Activated T-cell treated with anti-CD3 and anti-CD28 coated beads, Interleukin-2, amount 50 U/mL, for 48 hours (primary cell): ENCODE measurements around the gene CAMKMT.

Experiments used
- DNase-seq, 2 experiments: peaks; one replicate each; pipeline ENCODE4 v3.0.0-alpha.2; 2020

Gene CAMKMT

DNA sequence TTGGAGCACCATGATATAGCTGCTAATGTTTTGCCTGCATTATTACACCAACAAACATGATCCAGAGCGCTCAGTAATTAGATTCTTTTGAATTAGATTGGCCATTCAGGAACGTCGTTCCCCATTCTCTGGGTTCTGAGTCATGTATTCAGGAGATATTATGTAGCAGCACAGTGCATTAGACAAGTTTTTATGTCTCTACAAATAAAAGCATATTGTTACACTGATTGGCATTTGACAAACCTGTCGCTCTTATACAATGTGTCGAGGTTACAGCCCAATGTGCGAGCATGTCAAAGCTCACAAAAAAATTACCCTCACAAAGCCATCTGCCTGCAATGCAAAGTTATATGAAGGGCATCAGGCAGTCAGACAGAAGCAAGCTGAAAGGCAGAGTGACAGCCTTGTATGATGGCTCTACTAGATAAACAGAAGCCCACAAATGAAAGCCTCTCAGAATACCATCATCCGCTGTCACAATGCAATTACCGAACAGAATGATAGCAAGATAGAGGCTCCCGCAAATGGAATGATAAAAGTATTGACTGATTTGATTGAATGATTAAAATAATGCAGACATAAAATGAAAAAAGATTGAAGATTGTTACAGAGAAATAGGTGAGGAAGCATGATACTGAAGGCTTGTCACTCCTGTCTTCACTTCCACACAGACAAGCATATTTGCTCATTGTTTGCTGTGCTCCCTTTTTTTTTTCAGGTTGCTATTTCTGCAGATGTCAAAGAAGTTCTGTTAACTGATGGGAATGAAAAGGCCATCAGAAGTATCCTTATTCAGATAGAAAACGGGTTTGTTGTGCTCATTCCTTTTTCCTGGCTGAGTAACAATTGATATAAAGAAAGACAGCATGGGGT lies 345.2 kb downstream of the CAMKMT start:
- DNase-seq = no peak

- DNase-seq = no peak
Measured at GRCh38 chr2:44707945-44708660, 346.4 kb downstream of the CAMKMT start.

GRCh38 chr2:44708661-44709000 lies 346.9 kb downstream of the CAMKMT start:
- no peak for DNase-seq

- no peak for DNase-seq
Measured at GRCh38 chr2:44713170-44713569, 351.4 kb downstream of the CAMKMT start.

DNA sequence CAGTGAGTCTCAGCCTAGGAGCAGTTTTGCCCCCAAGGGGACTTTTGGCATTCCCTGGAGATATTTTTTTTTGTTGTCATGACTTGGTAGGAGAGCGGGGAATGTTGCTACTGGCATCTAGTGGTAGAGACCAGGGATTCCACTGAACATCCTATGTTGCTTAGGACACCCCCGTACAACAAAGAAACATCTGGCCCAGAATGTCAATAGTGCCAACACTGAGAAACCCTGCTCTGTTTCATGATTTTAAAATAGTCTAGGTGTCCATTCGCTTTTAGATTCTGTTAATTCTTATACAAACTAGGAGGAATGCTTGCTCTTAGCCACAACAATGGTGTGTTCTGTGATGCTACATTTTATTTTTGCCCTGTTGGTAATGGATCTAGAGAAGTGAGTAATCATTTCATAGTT lies 353.9 kb downstream of the CAMKMT start:
- DNase-seq = no peak

DNA sequence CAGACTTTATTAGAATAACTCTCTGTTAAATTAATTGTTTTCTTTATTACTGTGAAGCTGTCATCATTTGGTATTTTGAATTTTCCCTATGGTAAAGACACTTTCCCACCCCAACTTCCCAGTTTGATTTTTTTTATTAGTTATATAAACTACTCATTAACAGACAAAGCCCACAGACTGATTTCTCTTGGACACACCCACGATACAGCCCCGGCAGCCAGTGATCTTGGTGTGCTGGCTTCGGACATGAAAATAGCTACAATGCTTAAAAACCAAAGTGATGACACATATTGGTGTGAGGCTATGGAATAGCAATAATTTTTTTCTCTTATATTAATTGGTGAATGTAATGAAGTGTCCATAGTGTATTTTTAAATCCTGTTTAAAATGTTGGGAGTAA lies 354.4 kb downstream of the CAMKMT start:
- no peak for DNase-seq

DNA sequence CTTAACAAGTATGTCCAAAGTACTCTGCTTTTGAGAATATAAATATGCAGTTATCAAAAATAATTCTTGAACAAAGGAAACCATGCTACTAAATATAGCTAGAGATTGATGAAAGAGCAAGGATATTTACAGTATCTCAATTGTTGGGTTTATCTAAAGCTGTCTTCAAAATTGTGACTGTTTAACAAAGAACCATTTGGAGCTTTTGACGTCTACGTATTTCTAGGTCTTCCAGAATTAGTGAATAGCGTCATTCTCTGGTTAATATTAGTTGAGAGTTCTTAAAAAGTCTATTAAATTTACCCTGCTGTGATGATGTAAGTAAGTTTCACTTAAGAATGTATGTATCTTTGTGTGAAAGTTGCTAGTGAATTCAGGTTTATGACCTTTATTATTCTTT lies 356.7 kb downstream of the CAMKMT start:
- DNase-seq = no peak

DNA sequence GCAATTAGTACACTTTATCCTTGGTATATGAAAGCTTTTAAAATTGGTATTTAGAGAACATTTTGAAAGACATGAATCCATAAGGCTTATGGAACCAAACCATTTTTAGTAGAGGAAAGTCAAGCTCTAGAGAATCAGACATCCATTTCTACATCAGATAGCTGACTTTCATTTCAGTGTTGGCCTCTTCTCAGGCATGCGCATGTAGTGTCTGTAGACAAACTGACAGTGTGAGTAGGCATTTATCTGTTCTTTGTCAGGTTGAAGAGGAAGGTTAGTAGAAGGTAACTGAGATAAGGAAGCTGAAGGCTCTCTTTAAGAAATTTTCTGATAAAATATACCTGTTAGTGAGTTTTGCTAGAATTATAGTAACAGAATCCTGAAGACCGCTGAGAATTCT lies 357.8 kb downstream of the CAMKMT start:
- DNase-seq = no peak

DNA sequence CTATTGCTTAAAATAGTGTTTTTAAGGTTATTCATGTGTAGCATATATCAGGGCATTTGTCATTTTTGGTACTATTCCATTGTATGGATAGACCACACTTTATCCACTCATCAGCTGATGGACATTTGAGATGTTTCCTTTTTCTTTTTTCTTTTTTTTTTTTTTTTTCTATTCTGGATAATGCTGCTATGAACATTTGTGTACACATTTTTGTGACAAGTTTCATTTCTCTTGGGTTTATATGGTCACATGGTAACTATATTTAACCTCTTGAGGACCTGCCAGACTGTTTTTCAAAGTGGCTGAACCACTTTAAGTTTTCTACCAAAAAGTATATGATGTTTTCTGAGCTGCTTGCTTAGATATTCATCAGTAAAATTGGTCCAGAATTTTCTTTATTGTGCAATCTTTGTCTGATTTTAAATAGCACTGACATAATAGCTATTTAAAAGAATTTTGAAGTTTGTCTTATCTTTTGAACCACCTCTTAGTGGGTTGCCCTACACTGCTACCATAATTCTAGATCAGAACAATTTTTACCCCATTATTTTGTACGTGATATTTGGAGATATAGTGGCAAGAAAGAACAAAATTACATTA lies 360.4 kb downstream of the CAMKMT start:
- DNase-seq = no peak

- DNase-seq = no peak
Measured at GRCh38 chr2:44723921-44724320, 362.2 kb downstream of the CAMKMT start.

- no peak for DNase-seq
Measured at GRCh38 chr2:44730593-44730992, 368.8 kb downstream of the CAMKMT start.

DNA sequence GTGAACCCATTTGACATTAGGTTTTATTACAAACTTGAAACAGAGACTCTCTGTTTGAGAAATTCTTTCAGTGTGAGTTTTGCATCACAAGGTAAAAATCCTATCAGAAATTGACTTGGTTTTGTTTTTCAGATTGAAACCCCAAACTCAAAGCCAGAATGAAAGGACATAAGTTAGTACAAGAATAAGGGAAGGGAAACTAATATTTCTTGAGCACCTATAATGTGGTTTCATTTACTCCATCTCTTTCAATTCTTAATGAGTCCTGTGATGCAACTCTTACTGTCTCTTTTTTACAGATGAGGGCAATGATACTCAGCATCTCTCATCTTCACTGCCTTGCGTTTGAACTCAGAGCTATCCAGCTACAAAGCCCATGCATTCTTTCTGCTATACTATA lies 369.8 kb downstream of the CAMKMT start:
- no peak for DNase-seq

DNA sequence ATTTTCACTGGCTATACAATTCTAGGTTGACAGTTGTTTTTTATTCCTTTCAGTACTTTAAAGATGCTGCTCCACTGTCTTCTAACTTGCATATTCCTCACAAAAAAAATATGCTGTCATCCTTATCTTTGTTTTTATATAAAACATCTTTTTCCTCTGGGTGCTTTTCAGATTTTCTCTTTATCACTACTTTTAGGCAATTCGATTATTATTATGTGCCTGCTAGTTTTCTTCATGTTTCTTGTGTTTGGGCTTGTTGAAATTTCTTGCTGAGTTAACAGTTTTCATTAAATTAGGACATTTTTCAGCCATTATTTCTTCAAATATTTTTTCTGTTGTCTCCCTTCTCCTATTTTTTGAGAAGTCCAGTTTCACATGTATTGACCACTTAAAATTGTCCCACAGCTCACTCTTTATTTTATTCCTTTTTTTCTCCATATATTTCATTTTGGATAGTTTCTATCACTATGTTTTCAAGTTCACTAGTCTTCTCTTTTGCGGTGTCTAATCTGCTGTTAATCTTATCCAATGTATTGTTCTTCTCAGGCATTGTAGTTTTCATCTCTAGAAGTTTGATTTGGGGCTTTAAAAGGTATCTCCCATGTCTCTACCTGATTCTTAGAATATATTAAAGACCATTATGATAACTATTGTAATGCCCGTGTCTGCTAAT lies 374.7 kb downstream of the CAMKMT start:
- DNase-seq = no peak

GRCh38 chr2:44740678-44741077 lies 378.9 kb downstream of the CAMKMT start:
- no peak for DNase-seq

DNA sequence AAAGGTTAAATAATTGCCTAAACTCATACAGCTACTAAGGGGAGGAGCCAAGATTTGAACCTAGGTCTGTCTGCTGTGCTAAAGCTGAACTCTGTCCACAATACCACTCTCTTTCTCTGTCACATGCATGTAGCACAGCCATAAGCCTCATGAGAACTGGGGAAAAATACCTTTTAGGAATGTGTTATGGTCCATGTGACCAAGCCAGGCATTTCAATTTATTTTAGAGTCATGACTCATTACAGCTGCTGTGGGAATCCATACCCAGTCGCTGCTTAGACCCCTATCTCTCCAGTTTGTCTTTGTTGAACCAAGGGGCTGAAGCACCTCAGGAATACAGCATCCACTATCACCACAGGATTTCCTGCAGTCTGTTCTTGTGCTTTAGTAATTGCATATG lies 379.8 kb downstream of the CAMKMT start:
- DNase-seq = no peak

DNA sequence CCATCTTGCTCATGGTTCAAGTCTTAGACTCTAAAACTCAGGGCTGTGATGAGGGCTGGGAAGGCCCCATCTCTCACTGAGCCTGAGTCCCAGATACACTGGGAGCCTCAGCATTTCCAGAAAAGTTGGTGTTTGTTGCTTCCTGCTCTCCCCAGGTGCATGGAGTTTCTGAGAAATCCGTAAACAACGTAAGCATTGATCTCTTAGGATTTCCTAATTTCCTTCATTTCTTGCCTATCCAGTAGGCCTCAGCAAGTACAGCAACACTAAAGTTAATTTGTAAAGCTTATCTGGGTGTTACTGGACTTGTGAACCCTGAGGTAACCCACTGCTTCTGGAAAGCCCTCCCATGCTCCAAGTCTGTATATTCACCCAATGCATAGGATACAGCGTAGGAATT lies 380.3 kb downstream of the CAMKMT start:
- DNase-seq = no peak

- no peak for DNase-seq
Measured at GRCh38 chr2:44743473-44743872, 381.7 kb downstream of the CAMKMT start.

- no peak for DNase-seq
Measured at GRCh38 chr2:44744961-44745892, 383.5 kb downstream of the CAMKMT start.

- DNase-seq = no peak
Measured at GRCh38 chr2:44745922-44746766, 384.4 kb downstream of the CAMKMT start.

- no peak for DNase-seq
Measured at GRCh38 chr2:44746856-44747615, 385.3 kb downstream of the CAMKMT start.

GRCh38 chr2:44747794-44748193 lies 386.0 kb downstream of the CAMKMT start:
- DNase-seq = no peak
